ENCODE measurements around the gene AUH. TPM values are rescaled to one million over a fixed set of nuclear protein-coding genes. Genes with fewer than 3 reads are reported as not detected.

The AUH gene
- total and polyA plus RNA-seq, 10 of the 15 experiments (the other 5 are each of a cell fraction or from before 2014, with no cell fraction given) = 1.7 to 7.3 (median 4.6) TPM

DNA sequence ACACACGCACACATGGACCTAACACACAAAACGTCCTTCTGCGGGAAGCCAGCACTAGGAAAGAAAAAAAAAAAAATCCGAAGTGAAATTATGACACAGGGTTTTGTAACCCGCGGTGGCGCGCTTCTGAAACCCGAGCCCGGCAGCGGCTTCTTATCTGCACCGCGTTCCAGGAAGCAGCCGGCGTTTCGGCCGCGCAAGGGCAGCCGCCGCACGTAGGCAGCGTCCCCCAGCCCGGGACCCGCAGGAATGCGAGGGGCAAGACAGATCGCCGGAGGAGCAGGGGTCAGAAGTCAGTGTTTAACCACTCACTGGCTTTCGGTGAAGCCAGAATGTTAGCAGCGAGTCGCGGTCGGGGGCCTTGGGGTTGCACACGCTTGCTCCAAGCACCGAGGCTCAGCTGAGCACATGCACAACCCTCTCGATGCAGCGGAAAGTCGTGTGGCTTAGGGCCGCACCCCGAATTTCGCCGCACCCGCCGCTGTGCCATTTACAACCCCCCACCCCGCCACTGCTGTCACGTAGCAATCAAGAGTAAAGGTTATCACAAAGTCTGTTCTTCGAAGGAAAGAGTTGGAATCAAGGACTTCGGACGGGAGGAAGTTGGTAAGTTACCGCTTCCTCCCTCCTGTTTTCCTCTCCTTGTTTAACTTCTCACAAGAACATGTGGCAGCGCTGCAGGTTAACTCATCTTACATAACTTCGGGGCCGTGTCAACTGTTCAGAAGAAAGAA, 167.9 kb downstream of the AUH start:
- POLR2A ChIA-PET = no interaction called here
- DNase-seq (ENCODE audit: low read depth, low spot score) (no peak), ATAC-seq (peak; percentile 85), FAIRE-seq (no peak)
- H3K36me3 ChIP-seq (ENCODE audit: control insufficient read depth in 2 of 2, insufficient read depth in 2 of 2, low read length in 1 of 2) = no peaks in the 10 kb centered on the region
- peak overlapping the region; percentile 57 for H2AFZ ChIP-seq (ENCODE audit: control insufficient read depth, low read depth, low read length)
- no TSS peak for BruUV-seq (replicated peaks)
- RAD21 ChIA-PET (ENCODE audit: unreplicated experiment) = interaction anchor here (1.2 kb wide), 1 partner anchor 14 kb away, joined by 5 read pairs; no protein-coding TSS in a partner anchor
- H3K79me2 ChIP-seq (ENCODE audit: control insufficient read depth, insufficient read depth, low read length) = no peaks in the 10 kb centered on the region
- SMC1A ChIA-PET (ENCODE audit: uncharacterized antibody, unreplicated experiment) = no interaction called here
- H3K4me1 ChIP-seq (ENCODE audit: control insufficient read depth, insufficient read depth, low read length) = peaks cover 23% of the 10 kb centered on the region
- no peaks in the 10 kb centered on the region for H4K20me1 ChIP-seq (ENCODE audit: control insufficient read depth, insufficient read depth)
- CTCF ChIA-PET = no interaction called here
- no peak overlapping the region for H3K27ac ChIP-seq (ENCODE audit: control insufficient read depth, insufficient read depth)
- H3K27me3 ChIP-seq (replicated peaks in 1 of 2; ENCODE audit: control insufficient read depth in 2 of 2, insufficient read depth in 2 of 2, low read length in 1 of 2) = peaks cover 0 to 3% of the 10 kb centered on the region in 2 experiments; a peak in 2 of 4 replicates
- no peak overlapping the region for H3K9ac ChIP-seq (ENCODE audit: control insufficient read depth, insufficient read depth, low read length)
- no peaks in the 10 kb centered on the region; the same call in 2 of the 3 replicates for H3K9me3 ChIP-seq (replicated peaks; ENCODE audit: control insufficient read depth, insufficient read depth, low read length)
- in situ Hi-C loops (cut with MboI) (no loop called here), intact Hi-C loops (cut with micrococcal nuclease; ENCODE audit: unreplicated experiment) (loop anchor here (5.0 to 10.0 kb wide), 3 partner anchors 42 to 272 kb away; no protein-coding TSS in a partner anchor)
- peak overlapping the region; percentile 65 for H3K4me3 ChIP-seq
- 4% methylated on average over 51 of the region's 52 CpGs for WGBS (ENCODE audit: insufficient coverage, insufficient replicate concordance, low lambda C conversion rate, missing lambda C conversion rate)
- peak overlapping the region; percentile 85 for H3K4me2 ChIP-seq (ENCODE audit: control insufficient read depth, insufficient read depth)
- TF ChIP-seq, protein P1, sequence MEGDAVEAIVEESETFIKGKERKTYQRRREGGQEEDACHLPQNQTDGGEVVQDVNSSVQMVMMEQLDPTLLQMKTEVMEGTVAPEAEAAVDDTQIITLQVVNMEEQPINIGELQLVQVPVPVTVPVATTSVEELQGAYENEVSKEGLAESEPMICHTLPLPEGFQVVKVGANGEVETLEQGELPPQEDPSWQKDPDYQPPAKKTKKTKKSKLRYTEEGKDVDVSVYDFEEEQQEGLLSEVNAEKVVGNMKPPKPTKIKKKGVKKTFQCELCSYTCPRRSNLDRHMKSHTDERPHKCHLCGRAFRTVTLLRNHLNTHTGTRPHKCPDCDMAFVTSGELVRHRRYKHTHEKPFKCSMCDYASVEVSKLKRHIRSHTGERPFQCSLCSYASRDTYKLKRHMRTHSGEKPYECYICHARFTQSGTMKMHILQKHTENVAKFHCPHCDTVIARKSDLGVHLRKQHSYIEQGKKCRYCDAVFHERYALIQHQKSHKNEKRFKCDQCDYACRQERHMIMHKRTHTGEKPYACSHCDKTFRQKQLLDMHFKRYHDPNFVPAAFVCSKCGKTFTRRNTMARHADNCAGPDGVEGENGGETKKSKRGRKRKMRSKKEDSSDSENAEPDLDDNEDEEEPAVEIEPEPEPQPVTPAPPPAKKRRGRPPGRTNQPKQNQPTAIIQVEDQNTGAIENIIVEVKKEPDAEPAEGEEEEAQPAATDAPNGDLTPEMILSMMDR (IDR thresholded peaks at IDR 0.05 in 2 of 3, conservative IDR thresholded peaks at IDR 0.05 in 1 of 3; ENCODE audit: control insufficient read depth in 2 of 3, extremely low read depth in 1 of 3, insufficient read depth in 1 of 3, low read depth in 3 of 3, low read length in 3 of 3) = no peak
- no peak for TF ChIP-seq BCL11A (IDR thresholded peaks at IDR 0.05; ENCODE audit: low read depth, low read length)
- TF ChIP-seq YY1 (IDR thresholded peaks at IDR 0.05; ENCODE audit: low read depth, low read length) = no peak
- TF ChIP-seq, protein P2, sequence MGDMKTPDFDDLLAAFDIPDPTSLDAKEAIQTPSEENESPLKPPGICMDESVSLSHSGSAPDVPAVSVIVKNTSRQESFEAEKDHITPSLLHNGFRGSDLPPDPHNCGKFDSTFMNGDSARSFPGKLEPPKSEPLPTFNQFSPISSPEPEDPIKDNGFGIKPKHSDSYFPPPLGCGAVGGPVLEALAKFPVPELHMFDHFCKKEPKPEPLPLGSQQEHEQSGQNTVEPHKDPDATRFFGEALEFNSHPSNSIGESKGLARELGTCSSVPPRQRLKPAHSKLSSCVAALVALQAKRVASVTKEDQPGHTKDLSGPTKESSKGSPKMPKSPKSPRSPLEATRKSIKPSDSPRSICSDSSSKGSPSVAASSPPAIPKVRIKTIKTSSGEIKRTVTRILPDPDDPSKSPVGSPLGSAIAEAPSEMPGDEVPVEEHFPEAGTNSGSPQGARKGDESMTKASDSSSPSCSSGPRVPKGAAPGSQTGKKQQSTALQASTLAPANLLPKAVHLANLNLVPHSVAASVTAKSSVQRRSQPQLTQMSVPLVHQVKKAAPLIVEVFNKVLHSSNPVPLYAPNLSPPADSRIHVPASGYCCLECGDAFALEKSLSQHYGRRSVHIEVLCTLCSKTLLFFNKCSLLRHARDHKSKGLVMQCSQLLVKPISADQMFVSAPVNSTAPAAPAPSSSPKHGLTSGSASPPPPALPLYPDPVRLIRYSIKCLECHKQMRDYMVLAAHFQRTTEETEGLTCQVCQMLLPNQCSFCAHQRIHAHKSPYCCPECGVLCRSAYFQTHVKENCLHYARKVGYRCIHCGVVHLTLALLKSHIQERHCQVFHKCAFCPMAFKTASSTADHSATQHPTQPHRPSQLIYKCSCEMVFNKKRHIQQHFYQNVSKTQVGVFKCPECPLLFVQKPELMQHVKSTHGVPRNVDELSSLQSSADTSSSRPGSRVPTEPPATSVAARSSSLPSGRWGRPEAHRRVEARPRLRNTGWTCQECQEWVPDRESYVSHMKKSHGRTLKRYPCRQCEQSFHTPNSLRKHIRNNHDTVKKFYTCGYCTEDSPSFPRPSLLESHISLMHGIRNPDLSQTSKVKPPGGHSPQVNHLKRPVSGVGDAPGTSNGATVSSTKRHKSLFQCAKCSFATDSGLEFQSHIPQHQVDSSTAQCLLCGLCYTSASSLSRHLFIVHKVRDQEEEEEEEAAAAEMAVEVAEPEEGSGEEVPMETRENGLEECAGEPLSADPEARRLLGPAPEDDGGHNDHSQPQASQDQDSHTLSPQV (IDR thresholded peaks at IDR 0.05) = no peak
- TF ChIP-seq ZZZ3 (IDR thresholded peaks at IDR 0.05; ENCODE audit: control insufficient read depth, insufficient read length, low read depth) = no peak
- TF ChIP-seq NFYB (IDR thresholded peaks at IDR 0.05; ENCODE audit: insufficient read depth, low read depth, low read length) = no peak
- no peak for TF ChIP-seq ZSCAN29 (IDR thresholded peaks at IDR 0.05)
- TF ChIP-seq CREB1 (IDR thresholded peaks at IDR 0.05; ENCODE audit: low read depth) = no peak
- TF ChIP-seq FOXK2 (IDR thresholded peaks at IDR 0.05) = no peak
- TF ChIP-seq RELA (IDR thresholded peaks at IDR 0.05; ENCODE audit: borderline replicate concordance, partially characterized antibody) = no peak
- no peak for TF ChIP-seq SPI1 (IDR thresholded peaks at IDR 0.05; ENCODE audit: borderline replicate concordance, insufficient read depth, low read depth, low read length)
- no peak for TF ChIP-seq ZNF24 (IDR thresholded peaks at IDR 0.05)
- TF ChIP-seq MEF2B (IDR thresholded peaks at IDR 0.05; ENCODE audit: partially characterized antibody, poor library complexity, severe bottlenecking) = no peak
- TF ChIP-seq, protein P3, sequence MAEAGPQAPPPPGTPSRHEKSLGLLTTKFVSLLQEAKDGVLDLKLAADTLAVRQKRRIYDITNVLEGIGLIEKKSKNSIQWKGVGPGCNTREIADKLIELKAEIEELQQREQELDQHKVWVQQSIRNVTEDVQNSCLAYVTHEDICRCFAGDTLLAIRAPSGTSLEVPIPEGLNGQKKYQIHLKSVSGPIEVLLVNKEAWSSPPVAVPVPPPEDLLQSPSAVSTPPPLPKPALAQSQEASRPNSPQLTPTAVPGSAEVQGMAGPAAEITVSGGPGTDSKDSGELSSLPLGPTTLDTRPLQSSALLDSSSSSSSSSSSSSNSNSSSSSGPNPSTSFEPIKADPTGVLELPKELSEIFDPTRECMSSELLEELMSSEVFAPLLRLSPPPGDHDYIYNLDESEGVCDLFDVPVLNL (IDR thresholded peaks at IDR 0.05; ENCODE audit: low read depth, low read length) = no peak
- peak; percentile 61; the same call in 1 of the 2 replicates for TF ChIP-seq ZNF384 (IDR thresholded peaks at IDR 0.05; ENCODE audit: borderline replicate concordance, low read depth, low read length)
- TF ChIP-seq SMAD1 (IDR thresholded peaks at IDR 0.05; ENCODE audit: low read depth, partially characterized antibody) = no peak
- TF ChIP-seq CEBPB (IDR thresholded peaks at IDR 0.05; ENCODE audit: borderline replicate concordance in 1 of 2, low read depth in 2 of 2, low read length in 2 of 2) = no peak
